ENCODE results near the gene ADCY2. TPM values are rescaled to one million over a fixed set of nuclear protein-coding genes. Genes with fewer than 3 reads are reported as not detected.

Gene ADCY2
- total RNA-seq, 2 donors from 2014 or later: not detected

GRCh38 chr5:7445831-7446230 is 49.9 kb downstream of the ADCY2 start:
- ATAC-seq (replicated peaks): no peak

GRCh38 chr5:7446913-7447312 is 51.0 kb downstream of the ADCY2 start:
- Mint-ChIP-seq H3K27ac (no peak overlapping the region), H3K36me3 (ENCODE audit: low read depth) (no peaks in the 10 kb centered on the region), H3K9me3 (no peaks in the 10 kb centered on the region), H3K4me1 (no peaks in the 10 kb centered on the region), H3K27me3 (peaks cover 5% of the 10 kb centered on the region), H3K4me3 (no peak overlapping the region)
- no peak for ATAC-seq (replicated peaks)

More at GRCh38 chr5:7445831-7446230, 49.9 kb downstream of the ADCY2 start:
- Mint-ChIP-seq H3K9me3 (no peaks in the 10 kb centered on the region), H3K36me3 (ENCODE audit: low read depth) (no peaks in the 10 kb centered on the region), H3K27me3 (peaks cover 5% of the 10 kb centered on the region), H3K4me1 (no peaks in the 10 kb centered on the region), H3K4me3 (no peak overlapping the region), H3K27ac (no peak overlapping the region)

- H3K9me3 Mint-ChIP-seq: no peaks in the 10 kb centered on the region
- H3K4me1 Mint-ChIP-seq: no peaks in the 10 kb centered on the region
- H3K27ac Mint-ChIP-seq: no peak overlapping the region
- no peak for ATAC-seq (replicated peaks)
- H3K36me3 Mint-ChIP-seq (ENCODE audit: low read depth): no peaks in the 10 kb centered on the region
- no peaks in the 10 kb centered on the region for H3K27me3 Mint-ChIP-seq
- H3K4me3 Mint-ChIP-seq: no peak overlapping the region
Observed at GRCh38 chr5:7453947-7454346, 58.0 kb downstream of the ADCY2 start.

GRCh38 chr5:7456206-7456605 is 60.3 kb downstream of the ADCY2 start:
- Mint-ChIP-seq H3K4me3 (no peak overlapping the region), H3K9me3 (no peaks in the 10 kb centered on the region), H3K27ac (no peak overlapping the region), H3K36me3 (ENCODE audit: low read depth) (no peaks in the 10 kb centered on the region), H3K4me1 (no peaks in the 10 kb centered on the region), H3K27me3 (no peaks in the 10 kb centered on the region)
- ATAC-seq (replicated peaks): no peak

- H3K27ac Mint-ChIP-seq: no peak overlapping the region
- H3K4me1 Mint-ChIP-seq: no peaks in the 10 kb centered on the region
- no peaks in the 10 kb centered on the region for H3K27me3 Mint-ChIP-seq
- no peaks in the 10 kb centered on the region for H3K9me3 Mint-ChIP-seq
- H3K36me3 Mint-ChIP-seq (ENCODE audit: low read depth): no peaks in the 10 kb centered on the region
- H3K4me3 Mint-ChIP-seq: no peak overlapping the region
- ATAC-seq (replicated peaks): no peak
Observed at GRCh38 chr5:7461371-7461770, 65.4 kb downstream of the ADCY2 start.

- no peak overlapping the region for H3K27ac Mint-ChIP-seq
- no peaks in the 10 kb centered on the region for H3K9me3 Mint-ChIP-seq
- no peak for ATAC-seq (replicated peaks)
- H3K4me3 Mint-ChIP-seq: no peak overlapping the region
- H3K27me3 Mint-ChIP-seq: no peaks in the 10 kb centered on the region
- H3K4me1 Mint-ChIP-seq: no peaks in the 10 kb centered on the region
- H3K36me3 Mint-ChIP-seq (ENCODE audit: low read depth): no peaks in the 10 kb centered on the region
Observed at GRCh38 chr5:7462758-7463157, 66.8 kb downstream of the ADCY2 start.

- Mint-ChIP-seq H3K27ac (no peak overlapping the region), H3K4me1 (no peaks in the 10 kb centered on the region), H3K36me3 (ENCODE audit: low read depth) (no peaks in the 10 kb centered on the region), H3K27me3 (no peaks in the 10 kb centered on the region), H3K9me3 (no peaks in the 10 kb centered on the region), H3K4me3 (no peak overlapping the region)
- ATAC-seq (replicated peaks): no peak
Observed at GRCh38 chr5:7464182-7464581, 68.2 kb downstream of the ADCY2 start.

GRCh38 chr5:7467179-7467578 is 71.2 kb downstream of the ADCY2 start:
- Mint-ChIP-seq H3K27me3 (peaks cover 4% of the 10 kb centered on the region), H3K36me3 (ENCODE audit: low read depth) (no peaks in the 10 kb centered on the region), H3K4me1 (no peaks in the 10 kb centered on the region), H3K27ac (no peak overlapping the region), H3K9me3 (peaks cover 4% of the 10 kb centered on the region), H3K4me3 (no peak overlapping the region)
- no peak for ATAC-seq (replicated peaks)

GRCh38 chr5:7468742-7469141 is 72.8 kb downstream of the ADCY2 start:
- no peaks in the 10 kb centered on the region for H3K4me1 Mint-ChIP-seq
- H3K4me3 Mint-ChIP-seq: no peak overlapping the region
- ATAC-seq (replicated peaks): no peak
- no peak overlapping the region for H3K27ac Mint-ChIP-seq
- H3K27me3 Mint-ChIP-seq: peaks cover 4% of the 10 kb centered on the region
- H3K9me3 Mint-ChIP-seq: peaks cover 4% of the 10 kb centered on the region
- no peaks in the 10 kb centered on the region for H3K36me3 Mint-ChIP-seq (ENCODE audit: low read depth)

GRCh38 chr5:7471710-7472109 is 75.8 kb downstream of the ADCY2 start:
- H3K4me3 Mint-ChIP-seq: no peak overlapping the region
- H3K27me3 Mint-ChIP-seq: peaks cover 4% of the 10 kb centered on the region
- ATAC-seq (replicated peaks): no peak
- no peaks in the 10 kb centered on the region for H3K4me1 Mint-ChIP-seq
- peaks cover 4% of the 10 kb centered on the region for H3K9me3 Mint-ChIP-seq
- H3K27ac Mint-ChIP-seq: no peak overlapping the region
- H3K36me3 Mint-ChIP-seq (ENCODE audit: low read depth): no peaks in the 10 kb centered on the region

GRCh38 chr5:7473115-7473514 is 77.2 kb downstream of the ADCY2 start:
- Mint-ChIP-seq H3K9me3 (peaks cover 4% of the 10 kb centered on the region), H3K4me1 (no peaks in the 10 kb centered on the region), H3K4me3 (no peak overlapping the region), H3K36me3 (ENCODE audit: low read depth) (no peaks in the 10 kb centered on the region), H3K27me3 (peaks cover 4% of the 10 kb centered on the region), H3K27ac (no peak overlapping the region)
- no peak for ATAC-seq (replicated peaks)

- Mint-ChIP-seq H3K27me3 (peaks cover 4% of the 10 kb centered on the region), H3K4me1 (no peaks in the 10 kb centered on the region), H3K4me3 (no peak overlapping the region), H3K9me3 (peaks cover 4% of the 10 kb centered on the region), H3K36me3 (ENCODE audit: low read depth) (no peaks in the 10 kb centered on the region), H3K27ac (no peak overlapping the region)
- ATAC-seq (replicated peaks): no peak
Observed at GRCh38 chr5:7473668-7474215, 77.8 kb downstream of the ADCY2 start.

- H3K9me3 Mint-ChIP-seq: peaks cover 4% of the 10 kb centered on the region
- peaks cover 4% of the 10 kb centered on the region for H3K27me3 Mint-ChIP-seq
- no peaks in the 10 kb centered on the region for H3K4me1 Mint-ChIP-seq
- no peak overlapping the region for H3K27ac Mint-ChIP-seq
- no peak for ATAC-seq (replicated peaks)
- H3K4me3 Mint-ChIP-seq: no peak overlapping the region
- no peaks in the 10 kb centered on the region for H3K36me3 Mint-ChIP-seq (ENCODE audit: low read depth)
Observed at GRCh38 chr5:7474821-7475403, 79.0 kb downstream of the ADCY2 start.

GRCh38 chr5:7478459-7478858 is 82.5 kb downstream of the ADCY2 start:
- H3K36me3 Mint-ChIP-seq (ENCODE audit: low read depth): no peaks in the 10 kb centered on the region
- no peaks in the 10 kb centered on the region for H3K4me1 Mint-ChIP-seq
- ATAC-seq (replicated peaks): no peak
- no peak overlapping the region for H3K4me3 Mint-ChIP-seq
- no peaks in the 10 kb centered on the region for H3K27me3 Mint-ChIP-seq
- H3K9me3 Mint-ChIP-seq: no peaks in the 10 kb centered on the region
- no peak overlapping the region for H3K27ac Mint-ChIP-seq

- no peak overlapping the region for H3K27ac Mint-ChIP-seq
- ATAC-seq (replicated peaks): no peak
- no peaks in the 10 kb centered on the region for H3K36me3 Mint-ChIP-seq (ENCODE audit: low read depth)
- peaks cover 7% of the 10 kb centered on the region for H3K27me3 Mint-ChIP-seq
- H3K4me1 Mint-ChIP-seq: no peaks in the 10 kb centered on the region
- peaks cover 11% of the 10 kb centered on the region for H3K9me3 Mint-ChIP-seq
- H3K4me3 Mint-ChIP-seq: no peak overlapping the region
Observed at GRCh38 chr5:7488734-7489133, 92.8 kb downstream of the ADCY2 start.

- Mint-ChIP-seq H3K4me3 (no peak overlapping the region), H3K27ac (no peak overlapping the region), H3K36me3 (ENCODE audit: low read depth) (no peaks in the 10 kb centered on the region), H3K9me3 (peaks cover 6% of the 10 kb centered on the region), H3K4me1 (no peaks in the 10 kb centered on the region), H3K27me3 (peaks cover 3% of the 10 kb centered on the region)
- no peak for ATAC-seq (replicated peaks)
Observed at GRCh38 chr5:7492371-7492770, 96.4 kb downstream of the ADCY2 start.
